Loucy (cell line): Measurements from ENCODE around the gene STXBP4.

ENCODE experiments used
- H2AFZ ChIP-seq: fragments of 200-600 bp; sonication (generic); 2 replicates; pipeline ENCODE4 v1.6.0; 2016; ENCODE audit warnings: antibody characterized with exemption, mild to moderate bottlenecking, low read length, moderate library complexity
- H3F3A ChIP-seq: fragments of 200-600 bp; 2 replicates; pipeline ENCODE4 v1.6.0; 2016; ENCODE audit warnings: antibody characterized with exemption, low read depth, mild to moderate bottlenecking
- H3K27me3 ChIP-seq: fragments of 200-600 bp; sonication (generic); 2 replicates; pipeline ENCODE4 v1.6.1; 2014; ENCODE audit warnings: low read length, mild to moderate bottlenecking; ENCODE audit not compliant: insufficient read depth, poor library complexity, severe bottlenecking
- H3K36me3 ChIP-seq: fragments of 200-600 bp; sonication (generic); 2 replicates; pipeline ENCODE4 v1.6.1; 2016; ENCODE audit warnings: low read length; ENCODE audit not compliant: insufficient read depth
- H3K4me1 ChIP-seq: fragments of 200-600 bp; sonication (generic); 2 replicates; pipeline ENCODE4 v1.5.1; 2014; ENCODE audit warnings: low read length, mild to moderate bottlenecking; ENCODE audit not compliant: insufficient read depth, poor library complexity, severe bottlenecking
- H3K4me2 ChIP-seq: fragments of 200-600 bp; sonication (generic); 2 replicates; pipeline ENCODE4 v1.6.0; 2014; ENCODE audit warnings: antibody characterized with exemption, low read length, low read depth, mild to moderate bottlenecking; ENCODE audit not compliant: poor library complexity, severe bottlenecking
- H3K4me3 ChIP-seq: fragments of 200-600 bp; sonication (generic); 2 replicates; pipeline ENCODE4 v1.5.1; 2014; ENCODE audit warnings: low read length, mild to moderate bottlenecking, mixed read lengths; ENCODE audit not compliant: poor library complexity, severe bottlenecking
- H3K79me2 ChIP-seq: fragments of 200-600 bp; sonication (generic); 2 replicates; pipeline ENCODE4 v1.6.1; 2014; ENCODE audit warnings: low read length; ENCODE audit not compliant: insufficient read depth
- H3K9ac ChIP-seq: fragments of 200-600 bp; sonication (generic); 2 replicates; pipeline ENCODE4 v1.6.0; 2014; ENCODE audit warnings: mild to moderate bottlenecking, low read depth, low read length, moderate library complexity; ENCODE audit not compliant: poor library complexity, severe bottlenecking
- H3K9me2 ChIP-seq: fragments of 200-600 bp; sonication (generic); replicated peaks from 2 replicates; pipeline ENCODE4 v1.6.1; 2016; ENCODE audit warnings: low read depth, low read length, mixed read lengths
- H3K9me3 ChIP-seq: fragments of 200-600 bp; sonication (generic); 2 replicates; pipeline ENCODE4 v1.6.1; 2014; ENCODE audit warnings: mild to moderate bottlenecking, antibody characterized with exemption, low read length, low read depth; ENCODE audit not compliant: insufficient read depth
- H4K20me1 ChIP-seq: fragments of 200-600 bp; sonication (generic); 2 replicates; pipeline ENCODE4 v1.6.0; 2014; ENCODE audit warnings: antibody characterized with exemption, low read length, mild to moderate bottlenecking; ENCODE audit not compliant: insufficient read depth, poor library complexity, severe bottlenecking
- CTCF ChIP-seq: fragments of 200-600 bp; sonication (generic); conservative IDR thresholded peaks from 2 replicates; pipeline ENCODE4 v1.5.1; 2014; ENCODE audit warnings: mild to moderate bottlenecking, antibody characterized with exemption, low read length
- EZH2phosphoT487 ChIP-seq: fragments of 200-600 bp; IDR thresholded peaks from 2 replicates; pipeline ENCODE4 v1.6.1; 2018; ENCODE audit warnings: antibody characterized with exemption, mild to moderate bottlenecking, moderate library complexity, borderline replicate concordance

Gene STXBP4

GRCh38 chr17:55114283-55114682, 145.7 kb downstream of the STXBP4 start:
- no peak overlapping the region for H2AFZ ChIP-seq
- no peaks in the 10 kb centered on the region for H3K27me3 ChIP-seq
- peaks cover 47% of the 10 kb centered on the region for H3K4me1 ChIP-seq
- H3K36me3 ChIP-seq, result no peaks in the 10 kb centered on the region
- peaks cover 12% of the 10 kb centered on the region; the same call in 1 of the 2 replicates for H3F3A ChIP-seq
- H3K9ac ChIP-seq, result peak overlapping the region; percentile 1
- peak overlapping the region; percentile 37 for H3K4me3 ChIP-seq
- H3K9me2 ChIP-seq, result no peaks in the 10 kb centered on the region
- H4K20me1 ChIP-seq, result no peaks in the 10 kb centered on the region
- H3K4me2 ChIP-seq, result peak overlapping the region; percentile 48
- no peaks in the 10 kb centered on the region for H3K79me2 ChIP-seq
- TF ChIP-seq CTCF, result no peak
- no peak for TF ChIP-seq EZH2phosphoT487
- H3K9me3 ChIP-seq, result no peaks in the 10 kb centered on the region

DNA sequence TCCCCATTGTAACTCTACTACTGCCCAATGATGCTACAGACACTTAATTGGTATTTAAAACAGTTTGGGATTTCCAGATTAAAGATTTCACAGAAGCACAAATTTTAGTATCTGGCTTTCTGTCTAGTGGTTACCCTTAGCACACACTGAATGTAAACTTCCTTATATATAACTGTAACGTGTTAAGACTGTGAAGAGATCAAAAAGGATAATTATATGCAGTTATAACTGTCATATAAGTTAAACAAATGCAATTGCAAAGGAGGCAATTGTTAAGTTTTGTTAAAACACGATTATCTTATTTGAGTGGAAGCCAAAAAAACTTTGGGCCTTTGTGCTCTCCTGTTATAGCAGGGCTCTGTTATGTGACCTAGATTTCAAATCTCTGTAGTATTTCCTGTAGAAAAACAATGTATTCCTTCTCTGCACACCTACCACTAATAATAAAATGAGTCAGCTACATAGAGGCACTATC, 147.9 kb downstream of the STXBP4 start:
- H3K4me3 ChIP-seq, result peak overlapping the region; percentile 13
- H3K4me1 ChIP-seq, result peaks cover 64% of the 10 kb centered on the region

GRCh38 chr17:55117164-55117563, 148.6 kb downstream of the STXBP4 start:
- Histone ChIP-seq H3K9me2 (no peaks in the 10 kb centered on the region), H3K79me2 (no peaks in the 10 kb centered on the region), H3K9me3 (no peaks in the 10 kb centered on the region), H3K4me2 (peak overlapping the region; percentile 48), H3K36me3 (no peaks in the 10 kb centered on the region), H4K20me1 (no peaks in the 10 kb centered on the region), H3K4me1 (peaks cover 70% of the 10 kb centered on the region), H3K9ac (no peak overlapping the region), H3F3A (peaks cover 12% of the 10 kb centered on the region; the same call in 1 of the 2 replicates), H3K4me3 (no peak overlapping the region), H2AFZ (no peak overlapping the region), H3K27me3 (no peaks in the 10 kb centered on the region)
- TF ChIP-seq EZH2phosphoT487, result no peak
- TF ChIP-seq CTCF, result no peak

More for the DNA sequence above, 147.9 kb downstream of the STXBP4 start:
- Histone ChIP-seq H3K4me2 (peak overlapping the region; percentile 48), H2AFZ (peak overlapping the region; percentile 38; the same call in 1 of the 2 replicates), H3K27me3 (no peaks in the 10 kb centered on the region), H3F3A (peaks cover 12% of the 10 kb centered on the region; the same call in 1 of the 2 replicates), H3K79me2 (no peaks in the 10 kb centered on the region), H3K9me2 (no peaks in the 10 kb centered on the region), H3K9ac (peak overlapping the region; percentile 1), H3K9me3 (no peaks in the 10 kb centered on the region), H3K36me3 (no peaks in the 10 kb centered on the region), H4K20me1 (no peaks in the 10 kb centered on the region)
- TF ChIP-seq CTCF (no peak), EZH2phosphoT487 (no peak)
